ENCODE measurements around the gene PRELP.

DNA sequence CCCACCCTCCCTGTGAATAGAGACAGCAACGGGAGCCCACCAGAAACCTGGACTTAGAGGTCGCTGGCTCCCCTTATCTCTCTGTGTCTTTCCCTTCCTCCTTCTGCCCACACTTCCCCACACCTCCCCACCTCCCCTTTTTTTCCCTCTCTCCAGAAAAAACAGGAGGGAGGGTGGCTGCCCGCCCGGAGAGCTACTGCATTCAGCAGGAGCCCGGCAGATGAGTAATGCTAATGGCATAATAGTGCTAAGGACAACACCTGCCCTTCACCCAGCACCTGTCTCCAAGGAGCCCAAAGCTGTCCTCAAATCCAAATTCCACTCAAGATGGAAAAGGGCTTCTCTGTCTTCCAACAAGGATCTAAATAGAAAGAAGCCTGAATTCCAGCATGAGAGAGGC, 11.4 kb upstream of the PRELP start:
- TF ChIP-seq, protein P1, sequence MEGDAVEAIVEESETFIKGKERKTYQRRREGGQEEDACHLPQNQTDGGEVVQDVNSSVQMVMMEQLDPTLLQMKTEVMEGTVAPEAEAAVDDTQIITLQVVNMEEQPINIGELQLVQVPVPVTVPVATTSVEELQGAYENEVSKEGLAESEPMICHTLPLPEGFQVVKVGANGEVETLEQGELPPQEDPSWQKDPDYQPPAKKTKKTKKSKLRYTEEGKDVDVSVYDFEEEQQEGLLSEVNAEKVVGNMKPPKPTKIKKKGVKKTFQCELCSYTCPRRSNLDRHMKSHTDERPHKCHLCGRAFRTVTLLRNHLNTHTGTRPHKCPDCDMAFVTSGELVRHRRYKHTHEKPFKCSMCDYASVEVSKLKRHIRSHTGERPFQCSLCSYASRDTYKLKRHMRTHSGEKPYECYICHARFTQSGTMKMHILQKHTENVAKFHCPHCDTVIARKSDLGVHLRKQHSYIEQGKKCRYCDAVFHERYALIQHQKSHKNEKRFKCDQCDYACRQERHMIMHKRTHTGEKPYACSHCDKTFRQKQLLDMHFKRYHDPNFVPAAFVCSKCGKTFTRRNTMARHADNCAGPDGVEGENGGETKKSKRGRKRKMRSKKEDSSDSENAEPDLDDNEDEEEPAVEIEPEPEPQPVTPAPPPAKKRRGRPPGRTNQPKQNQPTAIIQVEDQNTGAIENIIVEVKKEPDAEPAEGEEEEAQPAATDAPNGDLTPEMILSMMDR (IDR thresholded peaks at IDR 0.05) = no peak
- TF ChIP-seq ZFX (IDR thresholded peaks at IDR 0.05; ENCODE audit: borderline replicate concordance) = no peak
